Astrocyte of the cerebellum (primary cell): ENCODE results near the gene ZSWIM3.
A peak's percentile ranks its signal among the peaks of the same experiment; 100 is the strongest.

ENCODE experiments used
- DNase-seq: peaks from one replicate; pipeline ENCODE4 v3.0.0-alpha.2; 2011; ENCODE audit warnings: low read depth
- H3K4me3 ChIP-seq: 2 replicates; pipeline ENCODE4 v1.5.1; 2011; ENCODE audit warnings: mild to moderate bottlenecking, low read depth, low read length, moderate library complexity
- CTCF ChIP-seq: IDR thresholded peaks from 2 replicates; pipeline ENCODE4 v1.5.1; 2012; ENCODE audit warnings: low read length, low read depth, moderate library complexity, mild to moderate bottlenecking; ENCODE audit errors: missing control alignments
- in situ Hi-C: cut with HindIII; loops from 2 replicates; pipeline ENCODE4 v1.10.0; 2017; ENCODE audit warnings: low sequenced_read_pairs

Gene ZSWIM3

GRCh38 chr20:45857114-45857881 is at the start of gene ZSWIM3, which contains the start of gene ACOT8:
Gene ZSWIM3 (plus strand): TSS chr20:45857614. CDS start chr20:45857826, 212 bp downstream.
Gene ACOT8 (minus strand): TSS chr20:45857392. CDS start chr20:45857315, 77 bp downstream.
- DNase-seq = peak; percentile 100
- peak within 1 kb of the TSS; percentile 73 for H3K4me3 ChIP-seq
- no peak for TF ChIP-seq CTCF
- in situ Hi-C loops = no loop called here

- in situ Hi-C loops = no loop called here
- no peak for TF ChIP-seq CTCF
- DNase-seq = no peak
- H3K4me3 ChIP-seq = no peak overlapping the region
These were observed 47.0 kb upstream of the ZSWIM3 start for GRCh38 chr20:45810191-45810970.

GRCh38 chr20:45812157-45813005 is 45.0 kb upstream of the ZSWIM3 start, which contains the start of gene UBE2C:
Gene UBE2C (plus strand): TSS chr20:45812644. CDS start chr20:45812696, 52 bp downstream.
- H3K4me3 ChIP-seq = peak within 1 kb of the TSS; percentile 76
- TF ChIP-seq CTCF = no peak
- in situ Hi-C loops = no loop called here
- DNase-seq = peak; percentile 99

- peak overlapping the region; percentile 76 for H3K4me3 ChIP-seq
- TF ChIP-seq CTCF = no peak
- in situ Hi-C loops = no loop called here
- DNase-seq = no peak
These were observed 44.4 kb upstream of the ZSWIM3 start for GRCh38 chr20:45813006-45813340.

GRCh38 chr20:45813489-45813888 is 43.9 kb upstream of the ZSWIM3 start:
- no peak for TF ChIP-seq CTCF
- no peak for DNase-seq
- in situ Hi-C loops = no loop called here
- H3K4me3 ChIP-seq = peak overlapping the region; percentile 76

GRCh38 chr20:45814314-45814713 is 43.1 kb upstream of the ZSWIM3 start:
- H3K4me3 ChIP-seq = no peak overlapping the region
- no peak for TF ChIP-seq CTCF
- DNase-seq = no peak
- in situ Hi-C loops = no loop called here
